ENCODE data around the gene ZNF837.
"Not testable (repeated sequence)": the region's sequence is repeated elsewhere in the genome, so short reads cannot be mapped to it uniquely, and the experiment has no call there.

ZNF837 gene

DNA sequence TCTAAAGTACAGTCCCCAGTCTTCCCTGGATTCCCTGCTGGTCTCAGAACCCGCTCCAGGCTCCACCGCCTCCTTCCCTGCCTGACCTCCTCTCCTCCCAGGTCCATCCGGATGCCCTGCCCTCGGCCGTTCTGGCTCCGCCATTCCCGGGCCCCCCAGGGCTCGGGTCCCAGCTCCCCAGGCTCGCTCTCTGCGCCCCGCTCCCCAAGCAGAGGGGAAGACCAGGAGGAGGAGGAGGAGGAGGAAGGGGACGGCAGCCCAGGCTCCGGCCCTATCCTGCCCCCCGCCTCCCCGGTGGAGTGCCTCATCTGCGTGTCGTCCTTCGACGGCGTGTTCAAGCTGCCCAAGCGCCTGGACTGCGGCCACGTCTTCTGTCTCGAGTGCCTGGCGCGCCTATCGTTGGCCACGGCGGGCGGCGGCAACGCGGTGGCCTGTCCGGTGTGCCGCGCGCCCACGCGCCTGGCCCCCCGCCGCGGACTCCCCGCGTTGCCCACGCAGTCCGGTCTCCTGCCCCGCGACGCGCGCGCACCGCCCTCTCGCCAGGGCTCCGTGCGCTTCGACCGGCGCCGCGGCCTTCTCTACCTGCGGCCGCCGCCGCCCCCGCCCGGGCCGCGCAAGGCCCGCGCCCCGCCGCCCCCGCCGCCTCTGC, 15.3 kb upstream of the ZNF837 start:
- DNase-seq (ENCODE audit: low read depth): no peak

DNA sequence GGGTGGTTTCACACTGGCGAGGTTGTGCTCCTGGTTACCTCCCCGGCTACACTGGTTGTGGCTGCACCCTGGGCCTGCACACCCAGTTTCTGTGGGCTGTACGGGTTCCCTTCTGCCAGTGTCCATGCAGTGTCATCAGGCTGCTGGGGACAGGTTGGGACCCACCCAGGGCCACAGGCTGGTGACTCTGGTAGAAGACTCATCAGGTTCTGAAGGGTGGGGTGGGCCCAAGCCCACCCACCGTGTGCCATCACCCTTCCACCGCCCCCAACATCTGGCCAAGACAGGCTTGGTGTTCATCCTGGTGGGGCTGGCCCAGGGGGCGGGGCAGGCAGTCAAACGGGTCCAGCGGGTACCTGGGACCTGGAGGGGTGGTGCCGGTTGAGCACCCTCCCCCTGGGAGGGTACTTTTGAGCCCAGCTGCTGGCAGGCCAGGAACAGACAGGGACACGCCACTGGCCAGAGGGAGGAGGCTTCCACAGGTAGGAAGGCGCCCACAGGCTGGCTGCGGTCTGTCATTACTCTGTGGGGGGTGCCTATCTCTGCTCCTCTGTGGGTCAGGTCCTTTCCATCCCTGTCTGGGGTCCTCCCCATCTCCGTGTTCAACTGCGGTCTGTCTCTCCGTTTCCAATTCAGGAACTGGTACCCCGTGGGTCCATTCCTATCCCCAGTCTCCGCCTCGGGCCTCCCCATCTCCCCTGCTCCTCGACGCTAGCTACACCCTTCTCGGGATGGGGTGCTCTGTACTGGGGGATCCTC, 14.6 kb upstream of the ZNF837 start, which contains the start of gene RNF225:
Gene RNF225, plus strand, starts transcription at position 437 of the 759 bp plus-strand sequence. CDS start 434 bp downstream, outside the sequence.
- DNase-seq (ENCODE audit: low read depth): no peak

- no peak for DNase-seq (ENCODE audit: low read depth)
Measured at GRCh38 chr19:58394821-58395219, 14.0 kb upstream of the ZNF837 start.

DNA sequence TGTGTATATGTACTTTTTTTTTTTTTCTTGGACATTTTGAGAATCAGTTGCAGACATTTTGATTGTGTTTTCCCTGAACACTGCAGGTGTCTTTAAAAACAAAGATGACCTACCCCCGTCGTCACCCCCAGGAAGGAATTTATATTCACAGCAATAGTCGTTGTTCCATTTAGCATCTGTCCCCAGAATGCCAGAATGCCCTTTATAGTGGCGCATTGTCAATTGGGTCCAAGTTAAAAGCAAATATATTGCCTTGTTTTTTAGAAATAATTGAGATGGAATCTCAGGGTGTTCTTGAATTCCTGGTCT, 12.8 kb upstream of the ZNF837 start:
- DNase-seq (ENCODE audit: low read depth): no peak

DNA sequence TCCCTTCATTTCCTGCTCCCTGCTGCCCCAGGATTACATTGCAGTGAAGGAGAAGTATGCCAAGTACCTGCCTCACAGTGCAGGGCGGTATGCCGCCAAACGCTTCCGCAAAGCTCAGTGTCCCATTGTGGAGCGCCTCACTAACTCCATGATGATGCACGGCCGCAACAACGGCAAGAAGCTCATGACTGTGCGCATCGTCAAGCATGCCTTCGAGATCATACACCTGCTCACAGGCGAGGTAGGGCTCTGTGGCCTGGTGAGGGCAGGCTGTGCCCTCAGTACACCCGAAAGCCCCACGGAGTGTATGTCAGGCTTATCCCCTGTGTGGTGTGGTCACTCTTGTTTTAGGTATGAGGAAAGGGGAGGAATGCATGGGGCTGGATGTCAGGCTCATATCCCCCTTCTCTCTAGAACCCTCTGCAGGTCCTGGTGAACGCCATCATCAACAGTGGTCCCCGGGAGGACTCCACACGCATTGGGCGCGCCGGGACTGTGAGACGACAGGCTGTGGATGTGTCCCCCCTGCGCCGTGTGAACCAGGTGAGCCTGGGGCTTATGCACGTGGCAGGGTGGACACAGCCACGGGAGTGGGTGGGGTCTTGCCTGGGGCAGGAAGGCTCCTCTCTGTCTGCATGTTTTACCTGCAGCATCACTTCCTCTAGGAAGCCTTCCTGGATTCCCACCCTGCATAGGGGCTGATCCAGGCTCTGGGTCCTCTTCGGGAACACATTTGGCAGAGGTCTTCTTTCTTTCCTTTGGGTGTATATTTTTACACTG, 12.3 kb upstream of the ZNF837 start:
- DNase-seq (ENCODE audit: low read depth): no peak

DNA sequence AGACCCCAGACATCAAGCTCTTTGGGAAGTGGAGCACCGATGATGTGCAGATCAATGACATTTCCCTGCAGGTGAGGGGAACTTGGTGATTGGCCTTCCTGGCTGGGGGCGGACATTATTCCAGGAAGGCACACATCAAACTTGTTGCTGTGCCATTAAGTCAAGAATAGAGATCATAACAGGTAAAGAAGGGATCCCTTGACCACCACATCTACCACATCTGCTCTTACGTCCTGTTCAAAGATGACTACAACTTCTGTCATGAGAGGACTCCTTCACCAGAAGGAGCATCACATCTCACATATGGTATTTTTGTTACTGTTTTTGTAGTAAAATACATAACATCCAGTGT, 7.3 kb upstream of the ZNF837 start:
- no peak for DNase-seq (ENCODE audit: low read depth)

DNA sequence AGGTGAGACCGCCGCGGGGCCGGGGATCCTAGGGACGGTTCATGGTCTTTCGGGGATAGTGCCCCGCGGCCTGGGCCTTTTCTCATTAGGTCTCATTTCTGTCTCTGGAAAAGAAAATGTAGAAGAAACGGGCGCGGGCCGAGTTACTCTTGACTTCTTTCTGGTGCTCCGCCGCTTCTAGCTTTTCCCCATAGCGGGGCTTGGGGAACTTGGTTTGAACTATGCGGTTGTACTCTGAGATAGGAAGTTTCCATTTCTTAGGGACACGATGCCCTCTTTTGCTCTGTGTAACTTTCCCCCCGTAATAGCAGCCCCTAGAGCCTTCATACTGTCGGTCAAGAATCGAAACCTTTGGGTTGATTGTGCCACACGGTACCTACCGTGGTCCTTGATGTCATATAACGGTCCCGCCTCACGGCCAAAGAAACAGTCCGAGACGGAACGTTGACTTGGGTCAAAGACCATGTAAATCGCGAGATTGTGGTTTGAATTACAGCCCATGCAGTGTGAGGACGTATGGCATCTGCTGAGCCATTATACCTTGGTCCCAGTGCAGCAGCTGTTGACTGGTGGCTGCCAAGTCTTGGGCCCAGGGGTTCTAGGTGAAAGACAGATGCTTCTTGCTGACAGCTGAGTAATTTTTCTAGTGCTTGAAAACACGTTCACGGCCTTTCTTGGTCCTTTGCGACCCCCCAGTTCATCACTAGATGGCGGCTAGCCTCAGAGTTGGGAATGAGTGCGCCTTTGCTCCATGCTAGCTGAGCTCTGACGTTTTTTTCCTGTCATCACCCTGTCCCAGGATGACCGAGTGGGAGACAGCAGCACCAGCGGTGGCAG, 6.7 kb upstream of the ZNF837 start:
- DNase-seq (ENCODE audit: low read depth): no peak

- DNase-seq (ENCODE audit: low read depth): peak; percentile 92
Measured at GRCh38 chr19:58386576-58387337, 5.9 kb upstream of the ZNF837 start, which contains the start of gene RPS5. Gene RPS5 (plus strand): TSS chr19:58387269. CDS start chr19:58388138, 869 bp downstream.

DNA sequence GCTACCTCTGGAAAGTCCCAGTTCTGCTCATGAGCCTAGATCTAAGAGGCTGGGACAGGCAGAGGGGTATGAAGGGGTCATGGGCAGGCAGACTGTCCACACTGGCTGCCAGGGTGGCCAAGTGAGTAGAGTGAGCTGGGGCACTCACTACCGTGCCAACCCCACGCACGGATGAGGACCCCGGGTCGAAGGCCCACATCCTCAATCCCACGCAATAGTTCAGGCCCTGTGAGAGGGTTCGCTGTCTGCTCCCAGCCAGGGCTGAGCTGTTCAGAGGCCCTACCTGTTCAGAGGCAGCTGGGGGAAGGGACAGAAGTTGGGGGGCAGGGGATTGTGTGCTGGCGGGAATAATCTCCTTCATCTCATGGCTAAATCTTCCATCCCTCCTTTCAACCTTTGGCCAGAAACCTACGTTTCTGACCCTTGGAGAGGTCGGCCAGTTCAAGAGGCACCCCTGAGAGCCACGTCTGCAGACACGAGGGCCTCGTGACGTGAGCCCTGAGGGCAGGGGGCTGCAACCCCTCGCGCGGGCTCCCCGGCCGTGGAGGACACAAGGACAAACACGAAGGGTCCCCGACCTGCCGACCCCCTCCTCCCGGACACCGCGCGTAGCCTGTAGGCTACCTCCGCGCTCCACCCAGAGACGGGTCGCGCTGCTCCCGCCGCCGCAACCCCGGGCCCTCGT, 5.2 kb upstream of the ZNF837 start:
- no peak for DNase-seq (ENCODE audit: low read depth)

DNA sequence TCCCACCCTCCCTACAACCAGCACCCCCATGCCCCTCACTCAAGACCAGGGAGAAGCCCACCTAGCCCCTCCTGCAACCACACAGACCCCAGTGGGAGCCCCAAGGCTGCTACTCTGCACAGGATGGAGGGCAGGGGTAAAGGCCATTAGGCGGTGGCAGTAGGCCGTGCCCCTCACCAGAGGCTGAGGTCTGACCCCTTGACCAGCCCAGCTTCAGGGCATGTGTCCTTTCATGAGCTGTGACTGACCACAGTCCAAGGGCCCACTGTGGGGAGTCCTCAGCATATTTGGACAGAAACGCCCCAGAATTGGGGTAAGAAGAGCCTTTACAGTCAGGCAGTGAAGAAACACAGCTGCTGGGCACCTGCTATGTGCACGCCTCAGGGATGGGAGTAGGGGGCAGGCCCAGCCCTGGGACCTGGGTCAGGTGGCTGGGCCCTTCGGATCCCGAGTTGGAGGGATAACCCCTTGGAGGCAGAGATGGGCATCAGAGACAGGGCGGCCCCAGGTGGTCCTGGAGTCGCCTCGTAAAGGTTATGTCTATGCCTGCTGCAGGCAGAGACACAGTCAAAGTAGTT, 4.6 kb upstream of the ZNF837 start:
- DNase-seq (ENCODE audit: low read depth): no peak

DNA sequence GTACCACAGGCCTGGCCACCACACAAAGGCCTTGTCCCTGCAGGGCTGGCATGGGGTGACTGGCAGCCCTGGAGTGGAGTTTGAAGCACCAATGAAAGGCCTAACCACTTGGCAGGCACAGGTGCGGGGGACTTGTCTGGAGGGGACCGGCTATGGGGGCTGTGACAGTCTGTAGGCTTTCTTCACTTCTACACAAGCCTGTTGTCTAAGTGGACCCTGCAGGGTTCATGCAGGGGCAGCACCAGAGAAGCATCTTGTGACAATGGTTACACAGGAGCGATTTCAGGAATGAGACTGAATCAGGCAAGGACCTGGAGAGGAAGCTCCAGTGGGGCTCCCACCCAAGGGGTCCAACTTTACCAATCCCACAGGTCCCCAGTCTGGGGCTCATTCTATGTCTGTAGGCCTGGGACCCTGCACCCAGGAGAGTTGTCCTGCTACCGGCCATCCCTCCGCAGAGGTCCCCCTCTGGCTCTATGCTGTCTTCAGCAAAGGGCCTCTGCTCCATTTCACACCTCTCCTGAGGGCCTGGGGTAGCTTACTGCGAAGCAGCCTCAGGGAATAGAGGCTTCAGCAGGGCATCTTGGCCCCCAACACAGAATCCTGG, 2.3 kb upstream of the ZNF837 start:
- no peak for DNase-seq (ENCODE audit: low read depth)

DNA sequence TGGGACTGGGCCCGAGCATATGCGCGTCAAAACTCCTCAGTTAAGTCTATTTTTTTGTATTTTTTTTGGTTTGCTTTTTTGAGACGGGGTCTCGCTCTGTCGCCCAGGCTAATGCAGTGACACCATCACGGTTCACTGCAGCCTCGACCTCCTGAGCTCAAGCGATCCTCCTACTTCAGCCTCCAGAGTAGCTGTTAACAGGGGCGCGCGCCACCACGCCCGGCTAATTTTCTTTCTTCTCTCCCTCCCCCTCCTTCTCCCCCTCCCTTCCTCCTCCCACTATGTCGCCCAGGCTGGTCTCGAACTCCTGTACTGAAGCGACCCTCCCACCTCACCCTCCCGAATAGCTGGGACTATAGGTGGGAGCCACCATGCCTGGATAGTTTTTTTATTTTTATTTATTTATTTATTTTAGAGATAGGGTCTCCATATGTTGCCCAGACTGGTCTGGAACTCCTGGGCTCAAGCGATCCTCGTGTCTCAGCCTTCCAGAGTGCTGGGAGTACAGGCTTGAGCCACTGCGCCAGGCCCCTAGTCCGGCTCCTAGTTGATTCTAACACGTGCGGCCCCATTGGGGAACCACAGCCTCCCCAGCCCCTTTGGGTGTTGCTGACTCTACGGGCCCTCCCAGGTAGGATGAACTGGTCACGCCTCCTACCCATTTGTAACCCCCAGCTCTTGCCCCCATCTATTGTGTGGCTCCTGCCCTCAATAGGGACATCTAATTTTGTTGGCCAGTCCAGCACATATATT, 806 bp upstream of the ZNF837 start:
- DNase-seq (ENCODE audit: low read depth): no peak

DNA sequence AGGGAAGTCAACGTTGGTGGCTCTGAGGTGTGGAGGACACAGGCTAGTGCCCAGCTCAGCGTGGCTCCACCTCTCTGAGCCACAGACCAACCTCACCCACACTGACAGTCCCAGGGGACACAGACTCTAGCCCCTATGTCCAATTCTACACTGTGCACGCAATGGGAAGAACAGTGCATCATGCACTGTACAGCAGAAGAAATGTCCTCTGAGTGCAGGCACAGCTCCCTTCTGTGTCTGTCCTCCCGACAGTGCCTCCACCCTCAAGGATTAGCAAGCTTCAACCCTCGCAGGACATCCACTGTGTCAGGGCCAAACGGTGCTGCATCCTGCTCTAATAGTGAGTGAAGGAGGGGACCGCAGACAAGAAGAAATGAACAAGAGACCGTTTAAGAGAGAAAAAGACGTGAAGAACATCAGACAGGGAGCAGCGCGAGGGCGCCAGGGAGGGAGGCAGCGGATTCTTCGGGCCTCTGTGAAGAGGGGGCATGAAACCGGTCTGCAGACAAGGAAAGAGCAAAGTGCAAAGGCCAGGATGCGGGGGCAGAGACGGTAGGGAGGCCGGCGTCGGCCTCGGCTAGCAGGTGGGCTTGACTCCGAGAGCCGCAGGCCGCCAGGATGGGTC, 681 bp downstream of the ZNF837 start:
- DNase-seq (ENCODE audit: low read depth): no peak

GRCh38 chr19:58379246-58379645, 1.6 kb downstream of the ZNF837 start:
- no peak for DNase-seq (ENCODE audit: low read depth)

DNA sequence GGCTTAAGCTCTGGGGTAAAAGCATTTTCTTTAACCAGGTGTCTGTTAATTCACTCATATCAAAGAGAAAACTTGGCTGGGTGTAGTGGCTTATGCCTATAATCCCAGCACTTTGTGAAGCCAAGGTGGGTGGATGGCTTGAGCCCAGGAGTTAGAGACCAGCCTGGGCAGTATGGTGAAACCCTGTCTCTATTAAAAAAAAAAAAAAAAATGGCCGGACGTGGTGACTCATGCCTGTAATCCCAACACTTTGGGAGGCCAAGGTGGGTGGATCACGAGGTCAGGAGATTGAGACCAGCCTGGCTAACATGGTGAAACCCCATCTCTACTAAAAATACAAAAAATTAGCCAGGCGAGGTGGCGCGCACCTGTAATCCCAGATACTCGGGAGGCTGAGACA, 4.1 kb downstream of the ZNF837 start:
- DNase-seq (ENCODE audit: low read depth): not testable (repeated sequence)

DNA sequence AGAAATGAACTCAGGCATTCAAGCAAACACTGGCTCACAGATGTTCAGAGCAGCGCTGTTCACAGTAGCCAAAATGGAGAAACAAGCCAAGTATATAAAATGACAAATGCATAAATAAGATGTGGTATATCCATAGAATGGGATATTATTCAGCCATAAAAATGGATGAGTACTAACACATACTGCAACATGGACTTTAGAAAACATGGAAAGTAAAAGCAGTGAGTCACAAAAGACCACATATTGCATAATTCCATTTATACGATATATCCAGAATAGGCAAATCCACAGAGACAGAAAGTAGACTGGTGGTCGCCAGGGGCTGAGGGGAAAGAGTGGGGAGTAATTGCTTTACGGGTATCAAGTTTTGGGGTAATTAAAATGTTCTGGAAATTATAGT, 6.6 kb downstream of the ZNF837 start:
- DNase-seq (ENCODE audit: low read depth): no peak

DNA sequence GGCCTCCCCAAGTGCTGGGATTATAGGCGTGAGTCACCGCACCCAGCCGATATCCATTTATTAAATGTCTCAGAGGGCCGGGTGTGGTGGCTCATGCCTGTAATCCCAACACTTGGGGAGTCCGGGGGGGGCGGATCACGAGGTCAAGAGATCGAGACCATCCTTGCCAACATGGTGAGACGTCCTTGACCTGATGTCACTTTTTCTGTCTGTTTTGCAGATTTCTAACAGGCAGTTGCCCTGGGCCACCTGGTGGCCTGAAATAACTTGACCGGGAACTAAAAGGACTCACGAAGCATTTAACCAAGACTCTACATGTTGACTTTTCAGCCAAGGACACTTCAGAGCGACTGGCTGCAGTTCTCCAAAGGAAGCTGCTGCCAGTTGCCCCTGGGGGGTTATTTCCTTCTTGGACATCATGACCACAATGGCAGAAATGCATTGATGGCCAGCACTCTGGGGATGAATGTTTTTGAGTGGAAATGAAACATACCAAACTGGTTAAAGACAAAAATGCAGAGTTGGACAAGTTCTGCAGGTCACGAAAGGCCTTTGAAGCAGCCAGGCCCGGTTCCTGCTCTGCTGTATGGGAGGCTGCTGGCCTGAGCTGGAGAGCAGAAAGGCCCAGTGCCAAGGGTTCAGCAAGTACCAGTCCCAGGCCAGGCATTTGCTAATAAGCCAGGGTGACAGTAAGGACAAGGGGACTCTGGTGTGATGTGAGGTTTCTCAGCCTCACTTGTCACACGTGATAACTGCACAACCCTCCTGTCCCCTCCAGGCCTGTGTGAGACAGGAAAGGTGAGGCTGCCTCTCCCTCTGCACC, 8.3 kb downstream of the ZNF837 start:
- no peak for DNase-seq (ENCODE audit: low read depth)
